Ovary (tissue), 3 donors: Measurements from ENCODE around the gene DNAH6.

Source experiments
- POLR2A ChIP-seq: fragments of 450-650 bp; IDR thresholded peaks from one replicate; pipeline ENCODE4 v1.6.1; 2017; ENCODE audit warnings: antibody characterized with exemption, mild to moderate bottlenecking, moderate library complexity
- TF ChIP-seq, protein P1 (sequence below), 3 donors: fragments of 450-650 bp in 2 of 3; fragments of 200-600 bp in 1 of 3; IDR thresholded peaks; one replicate each; pipeline versions ENCODE4 v1.5.1 to v1.8.0; 2016 to 2022; ENCODE audit warnings: antibody characterized with exemption in 3 of 3, mild to moderate bottlenecking in 1 of 3
- donor health status: DM: no; HTN: no; CAD: no.

DNA sequence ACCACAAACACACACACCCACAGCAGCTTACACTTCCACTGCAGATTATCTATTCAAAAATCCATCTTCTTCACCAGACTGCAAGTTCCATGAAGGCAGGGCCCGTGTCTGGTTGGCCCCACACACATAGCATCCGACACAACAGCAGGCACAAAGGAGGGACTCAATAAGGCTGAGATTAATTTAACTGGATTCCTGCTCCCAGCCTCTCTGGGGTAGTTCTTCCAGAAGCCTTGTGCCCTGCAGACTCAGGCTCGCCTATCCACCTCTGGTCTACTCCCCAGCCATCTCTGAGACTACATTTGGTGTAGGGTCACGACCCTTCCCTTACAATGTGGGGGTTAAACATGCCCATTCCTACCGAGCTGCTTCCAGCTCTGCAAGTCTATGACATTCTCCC, 306.9 kb downstream of the DNAH6 start:
- TF ChIP-seq, protein P1, sequence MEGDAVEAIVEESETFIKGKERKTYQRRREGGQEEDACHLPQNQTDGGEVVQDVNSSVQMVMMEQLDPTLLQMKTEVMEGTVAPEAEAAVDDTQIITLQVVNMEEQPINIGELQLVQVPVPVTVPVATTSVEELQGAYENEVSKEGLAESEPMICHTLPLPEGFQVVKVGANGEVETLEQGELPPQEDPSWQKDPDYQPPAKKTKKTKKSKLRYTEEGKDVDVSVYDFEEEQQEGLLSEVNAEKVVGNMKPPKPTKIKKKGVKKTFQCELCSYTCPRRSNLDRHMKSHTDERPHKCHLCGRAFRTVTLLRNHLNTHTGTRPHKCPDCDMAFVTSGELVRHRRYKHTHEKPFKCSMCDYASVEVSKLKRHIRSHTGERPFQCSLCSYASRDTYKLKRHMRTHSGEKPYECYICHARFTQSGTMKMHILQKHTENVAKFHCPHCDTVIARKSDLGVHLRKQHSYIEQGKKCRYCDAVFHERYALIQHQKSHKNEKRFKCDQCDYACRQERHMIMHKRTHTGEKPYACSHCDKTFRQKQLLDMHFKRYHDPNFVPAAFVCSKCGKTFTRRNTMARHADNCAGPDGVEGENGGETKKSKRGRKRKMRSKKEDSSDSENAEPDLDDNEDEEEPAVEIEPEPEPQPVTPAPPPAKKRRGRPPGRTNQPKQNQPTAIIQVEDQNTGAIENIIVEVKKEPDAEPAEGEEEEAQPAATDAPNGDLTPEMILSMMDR (IDR thresholded peaks at IDR 0.05) = no peak
- no peak for TF ChIP-seq POLR2A
